LNCaP clone FGC (cell line): Measurements from ENCODE around the gene COL6A5.
"Not testable (repeated sequence)": the region's sequence is repeated elsewhere in the genome, so short reads cannot be mapped to it uniquely, and the experiment has no call there.

Experiments used
- DNase-seq: peaks from one replicate; pipeline ENCODE4 v3.0.0-alpha.2; 2011; ENCODE audit warnings: low read depth
- H3K4me3 ChIP-seq: 2 replicates; pipeline ENCODE4 v1.5.1; 2011; ENCODE audit warnings: mild to moderate bottlenecking, low read depth, low read length, control low read depth
- CTCF ChIP-seq: IDR thresholded peaks from 2 replicates; pipeline ENCODE4 v1.5.1; 2012; ENCODE audit warnings: mild to moderate bottlenecking; ENCODE audit not compliant: control insufficient read depth, insufficient read depth; ENCODE audit errors: extremely low read depth

COL6A5 gene

DNA sequence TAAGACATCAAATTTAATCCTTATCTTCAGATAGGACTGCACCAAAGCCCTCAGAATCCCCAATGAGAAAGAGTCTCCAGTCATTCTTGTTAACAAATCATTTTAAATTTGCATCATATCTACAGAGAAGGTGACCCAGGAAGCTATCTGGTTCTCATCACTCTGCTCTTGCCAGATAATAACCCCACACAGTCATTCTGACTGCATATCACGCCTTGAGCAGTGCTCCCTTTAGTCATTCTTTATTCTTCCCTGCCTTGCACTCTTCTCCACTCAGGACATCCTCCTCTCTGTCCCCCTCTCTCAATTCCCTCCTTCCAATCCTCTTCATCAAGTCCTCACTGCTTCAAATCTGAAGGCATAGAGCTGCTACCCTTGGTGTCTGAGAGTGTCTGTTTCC lies 87.8 kb downstream of the COL6A5 start:
- H3K4me3 ChIP-seq = no peak overlapping the region
- no peak for DNase-seq
- TF ChIP-seq CTCF = no peak

DNA sequence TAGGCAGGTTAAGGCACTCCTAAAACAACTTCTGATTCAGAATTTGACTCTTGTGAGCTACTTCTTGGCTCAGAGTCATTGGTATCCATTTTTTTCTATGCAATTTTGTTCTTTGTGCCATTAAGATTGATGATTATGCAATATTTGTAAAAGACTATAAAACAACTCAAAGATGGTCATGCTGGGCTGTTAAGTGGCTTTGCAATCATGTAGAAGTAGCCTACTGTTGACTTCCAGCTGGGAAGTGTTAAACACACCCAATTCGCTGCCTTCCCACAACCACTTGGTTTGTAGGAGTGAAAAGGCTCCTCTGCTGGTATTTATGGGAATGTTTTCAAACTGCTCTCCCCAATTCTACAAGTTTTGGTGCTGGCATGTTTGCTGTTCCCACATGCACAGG lies 96.8 kb downstream of the COL6A5 start:
- no peak for TF ChIP-seq CTCF
- H3K4me3 ChIP-seq = no peak overlapping the region
- no peak for DNase-seq

DNA sequence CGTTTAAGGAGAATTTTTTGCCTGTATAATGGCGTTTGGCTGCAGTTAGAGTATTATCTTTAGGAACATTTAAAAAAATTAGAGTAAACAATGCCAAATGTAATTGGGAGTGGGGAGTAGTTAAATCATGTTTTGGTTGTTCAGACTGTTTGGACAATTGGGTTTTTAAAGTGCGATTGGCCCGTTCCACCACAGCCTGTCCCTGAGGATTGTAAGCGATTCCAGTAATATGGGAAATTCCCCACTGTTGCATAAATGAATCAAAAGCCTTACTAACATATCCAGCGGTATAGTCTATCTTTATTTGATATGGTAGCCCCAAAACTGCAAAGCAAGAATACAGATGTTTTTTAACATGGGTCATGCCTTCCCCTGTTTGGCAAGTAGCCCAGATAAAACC lies 101.4 kb downstream of the COL6A5 start:
- DNase-seq, H3K4me3 ChIP-seq: not testable (repeated sequence)

GRCh38 chr3:130448155-130448554 lies 102.7 kb downstream of the COL6A5 start:
- H3K4me3 ChIP-seq, DNase-seq: not testable (repeated sequence)

GRCh38 chr3:130456540-130456939 lies 111.1 kb downstream of the COL6A5 start:
- no peak overlapping the region for H3K4me3 ChIP-seq
- no peak for DNase-seq
- TF ChIP-seq CTCF = no peak

DNA sequence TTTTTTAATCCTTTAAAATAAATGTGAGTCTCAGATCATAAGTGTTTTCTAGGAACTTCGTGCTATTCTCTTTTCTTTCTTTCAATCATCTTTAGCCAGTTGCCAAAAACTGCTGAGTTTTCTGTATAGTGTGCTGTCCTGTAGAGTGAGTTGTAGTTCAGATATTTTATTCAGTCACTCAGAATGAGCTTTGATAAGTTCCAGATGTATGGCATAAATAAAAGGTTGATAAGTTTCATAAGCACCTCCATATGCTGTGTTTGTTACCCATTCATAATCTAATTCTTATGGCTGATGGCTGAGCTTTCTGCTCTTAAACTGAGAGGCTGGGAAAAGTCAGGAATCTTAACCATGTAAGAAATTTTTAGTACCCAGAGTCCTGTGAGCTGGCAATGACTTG lies 112.2 kb downstream of the COL6A5 start:
- no peak overlapping the region for H3K4me3 ChIP-seq
- no peak for TF ChIP-seq CTCF
- no peak for DNase-seq

DNA sequence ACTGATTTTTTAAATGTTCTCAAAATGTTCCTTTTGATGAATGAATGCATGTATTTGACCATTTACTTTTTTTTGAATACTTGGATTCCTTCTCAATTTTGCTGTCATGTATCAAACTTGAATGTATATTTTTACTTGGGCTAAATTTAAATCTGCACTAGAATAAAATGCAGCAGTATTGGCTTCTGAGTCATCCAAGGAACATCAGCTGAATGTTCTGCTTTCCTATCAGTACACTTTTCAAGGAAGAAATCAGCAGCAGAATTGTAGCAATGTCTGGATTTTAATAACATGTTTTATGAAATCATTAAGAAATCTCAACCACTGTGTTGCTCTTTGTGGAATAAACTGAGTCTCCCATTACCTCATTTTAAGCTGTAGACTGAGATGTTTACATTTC lies 114.5 kb downstream of the COL6A5 start:
- TF ChIP-seq CTCF = no peak
- no peak overlapping the region for H3K4me3 ChIP-seq
- DNase-seq = no peak

GRCh38 chr3:130462089-130462488 lies 116.6 kb downstream of the COL6A5 start:
- no peak for DNase-seq
- TF ChIP-seq CTCF = no peak

More at GRCh38 chr3:130462089-130462488, 116.6 kb downstream of the COL6A5 start:
- no peak overlapping the region for H3K4me3 ChIP-seq
